HL-60 (cell line): ENCODE results near the gene MRM2.

Source experiments
- DNase-seq, 2 experiments: peaks; one replicate each; pipeline ENCODE4 v3.0.0-alpha.2; 2010 to 2020; ENCODE audit warnings: low read depth in 1 of 2, low spot score in 1 of 2
- H3K27ac ChIP-seq: fragments of 250-450 bp; sonication (Bioruptor Pico); replicated peaks from 2 replicates; pipeline ENCODE4 v1.5.1; 2020; ENCODE audit warnings: mild to moderate bottlenecking, moderate library complexity
- H3K27me3 ChIP-seq: fragments of 250-450 bp; sonication (Bioruptor Pico); 2 replicates; pipeline ENCODE4 v1.5.1; 2021; ENCODE audit warnings: mild to moderate bottlenecking, moderate library complexity; ENCODE audit not compliant: insufficient read depth, poor library complexity, severe bottlenecking
- H3K4me3 ChIP-seq: replicated peaks from 2 replicates; pipeline ENCODE4 v1.5.1; 2011; ENCODE audit warnings: mild to moderate bottlenecking, control low read depth, low read length; ENCODE audit not compliant: insufficient read depth
- CTCF ChIP-seq: IDR thresholded peaks from one replicate; pipeline ENCODE4 v1.5.1; 2011; ENCODE audit warnings: low read length, control low read depth, inconsistent platforms; ENCODE audit not compliant: insufficient read depth
- GABPA ChIP-seq: IDR thresholded peaks from 2 replicates; pipeline ENCODE4 v1.6.1; 2012; ENCODE audit warnings: low read depth
- POLR2AphosphoS5 ChIP-seq: IDR thresholded peaks from 2 replicates; pipeline ENCODE4 v1.6.1; 2012; ENCODE audit warnings: low read depth
- REST ChIP-seq: IDR thresholded peaks from 2 replicates; pipeline ENCODE4 v1.6.1; 2012; ENCODE audit warnings: low read depth; ENCODE audit not compliant: insufficient replicate concordance
- SPI1 ChIP-seq: IDR thresholded peaks from 2 replicates; pipeline ENCODE4 v1.6.1; 2012; ENCODE audit warnings: low read depth, mild to moderate bottlenecking, borderline replicate concordance

MRM2 gene

DNA sequence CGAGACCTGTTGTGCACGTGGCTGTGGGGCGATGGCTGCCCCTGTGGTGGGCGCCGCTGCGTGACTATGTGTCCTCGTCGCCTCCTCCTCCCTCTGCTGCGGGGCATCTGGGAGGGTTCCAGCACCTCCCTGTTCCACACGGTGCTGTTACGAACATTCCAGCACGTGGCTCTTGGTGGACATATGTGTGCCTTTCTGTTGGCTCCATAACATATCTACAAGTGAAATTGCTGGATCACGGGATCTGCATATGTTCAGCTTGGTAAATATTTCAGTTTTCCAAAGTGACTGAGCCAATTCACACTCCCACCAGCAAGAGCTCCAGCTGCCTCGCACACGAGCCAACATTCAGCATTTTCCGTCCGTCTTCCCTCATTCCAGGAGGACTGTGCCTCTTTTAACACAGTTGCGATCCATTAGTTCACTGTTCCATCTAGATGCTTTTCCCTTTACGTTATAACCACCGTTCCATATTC lies 47.1 kb upstream of the MRM2 start:
- Histone ChIP-seq H3K4me3 (no peak overlapping the region), H3K27me3 (no peaks in the 10 kb centered on the region), H3K27ac (no peak overlapping the region)
- TF ChIP-seq REST = no peak
- no peak for TF ChIP-seq SPI1
- TF ChIP-seq CTCF = no peak
- DNase-seq = no peak

DNA sequence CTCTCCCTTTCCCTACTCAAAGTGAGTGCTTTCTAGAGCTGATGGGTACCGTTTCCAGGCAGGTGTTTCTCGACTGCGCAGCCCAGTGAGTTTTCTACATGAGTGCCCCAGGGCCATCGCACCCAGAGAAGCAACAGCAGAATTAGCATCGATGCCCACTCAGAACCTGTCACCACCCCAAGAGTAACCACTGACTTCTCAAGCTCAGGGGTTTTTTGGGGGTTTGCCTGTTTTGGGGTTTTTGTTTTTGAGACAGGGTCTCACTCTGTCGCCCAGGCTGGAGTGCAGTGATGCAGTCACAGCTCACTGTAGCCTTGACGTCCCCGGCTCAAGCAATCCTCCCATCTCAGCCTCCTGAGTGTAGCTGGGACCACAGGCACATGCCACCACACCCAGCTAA lies 46.5 kb upstream of the MRM2 start:
- Histone ChIP-seq H3K4me3 (no peak overlapping the region), H3K27me3 (no peaks in the 10 kb centered on the region), H3K27ac (no peak overlapping the region)
- TF ChIP-seq GABPA (no peak), SPI1 (no peak), REST (no peak), CTCF (no peak), POLR2AphosphoS5 (no peak)
- no peak for DNase-seq

GRCh38 chr7:2287745-2288144 lies 45.7 kb upstream of the MRM2 start:
- TF ChIP-seq REST = no peak
- no peak for TF ChIP-seq SPI1
- TF ChIP-seq POLR2AphosphoS5 = no peak
- no peak for TF ChIP-seq GABPA
- no peak for TF ChIP-seq CTCF
- no peak overlapping the region for H3K4me3 ChIP-seq
- H3K27ac ChIP-seq = no peak overlapping the region
- H3K27me3 ChIP-seq = no peaks in the 10 kb centered on the region
- no peak for DNase-seq
